CD4-positive, alpha-beta T cell (primary cell): ENCODE results near the gene NFRKB. TPM values are rescaled to one million over a fixed set of nuclear protein-coding genes. Genes with fewer than 3 reads are reported as not detected.

Experiments
- ATAC-seq: fragments of 200-7000 bp; cut with Tn5 transposase; one replicate; pipeline ENCODE4 v1.10.0; 2022; ENCODE audit warnings: mild to moderate bottlenecking; ENCODE audit not compliant: poor library complexity
- CTCF ChIA-PET: fragments of 350-600 bp; sonication (Branson Sonifier 250); formaldehyde crosslinking; loops from one replicate; lab custom pipeline; 2021; ENCODE audit warnings: antibody characterized with exemption, inconsistent platforms; lab: Charles Lee
- POLR2A ChIA-PET: fragments of 350-600 bp; sonication (Branson Sonifier 250); formaldehyde crosslinking; loops from one replicate; lab custom pipeline; 2021; ENCODE audit warnings: antibody characterized with exemption, inconsistent platforms; lab: Charles Lee
- DNase-seq, 14 experiments: peaks; one replicate each; pipeline ENCODE4 v3.0.0-alpha.2; 2013 to 2020; ENCODE audit warnings: mixed read lengths in 2 of 14
- H3K27ac ChIP-seq, 2 donors: one replicate each; pipeline versions ENCODE4 v1.5.1 to v1.7.0; 2013; ENCODE audit warnings: low read length in 2 of 2, low read depth in 1 of 2, mild to moderate bottlenecking in 1 of 2
- H3K27me3 ChIP-seq, 2 experiments: 1 replicate in 1 of 2; 2 replicates in 1 of 2; pipeline versions ENCODE4 v1.6.1 to v1.7.0; 2013; ENCODE audit warnings: low read length in 2 of 2, control low read depth in 1 of 2, mild to moderate bottlenecking in 1 of 2, moderate library complexity in 1 of 2; ENCODE audit not compliant: insufficient read depth in 2 of 2, control insufficient read depth in 1 of 2
- H3K36me3 ChIP-seq: one replicate; pipeline ENCODE4 v1.6.1; 2013; ENCODE audit warnings: low read length, control low read depth; ENCODE audit not compliant: insufficient read depth
- H3K4me1 ChIP-seq: one replicate; pipeline ENCODE4 v1.6.1; 2013; ENCODE audit warnings: low read length, control low read depth; ENCODE audit not compliant: insufficient read depth
- H3K4me3 ChIP-seq: one replicate; pipeline ENCODE4 v1.5.1; 2013; ENCODE audit warnings: mild to moderate bottlenecking, low read length, moderate library complexity
- H3K9me3 ChIP-seq, 2 experiments: 1 replicate in 1 of 2; 2 replicates in 1 of 2; pipeline versions ENCODE4 v1.6.1 to v1.7.0; 2013; ENCODE audit warnings: low read length in 2 of 2, mild to moderate bottlenecking in 2 of 2, control low read depth in 1 of 2, moderate library complexity in 1 of 2; ENCODE audit not compliant: control insufficient read depth in 1 of 2, insufficient read depth in 1 of 2
- H3K27ac Mint-ChIP-seq: one replicate; pipeline ENCODE4 v1.8.0; 2020; ENCODE audit warnings: mixed read lengths
- H3K27me3 Mint-ChIP-seq: one replicate; pipeline ENCODE4 v1.8.0; 2021; ENCODE audit warnings: mixed read lengths
- H3K36me3 Mint-ChIP-seq: one replicate; pipeline ENCODE4 v1.8.0; 2021; ENCODE audit warnings: low read depth, mixed read lengths
- H3K4me1 Mint-ChIP-seq: one replicate; pipeline ENCODE4 v1.8.0; 2021; ENCODE audit warnings: low read depth, mixed read lengths
- H3K4me3 Mint-ChIP-seq: one replicate; pipeline ENCODE4 v1.8.0; 2020; ENCODE audit warnings: mild to moderate bottlenecking, mixed read lengths
- H3K9me3 Mint-ChIP-seq: one replicate; pipeline ENCODE4 v1.8.0; 2020; ENCODE audit warnings: mixed read lengths
- intact Hi-C, 2 experiments: fragments of 100-400 bp; cut with DNase I in 1 of 2; cut with micrococcal nuclease in 1 of 2; formaldehyde crosslinking; loops; one replicate each; pipeline versions ENCODE4 v1.15.1 to v1.9.0; 2023 to 2025; cut with DNase I, micrococcal nuclease
- total RNA-seq, 174 experiments: library from RNA in 2 of 174; stranded (reverse) in 2 of 174; gene quantifications; one replicate each; pipeline ENCODE4 v1.2.3 and lab custom pipeline; 2021 to 2026
- TF ChIP-seq, protein P1 (sequence below): fragments of 200-600 bp; IDR thresholded peaks from one replicate; pipeline ENCODE4 v1.8.0; 2022; ENCODE audit warnings: antibody characterized with exemption, mild to moderate bottlenecking

The NFRKB gene
- total RNA-seq, 2 experiments from 2014 or later: 61.7 to 64.5 TPM

DNA sequence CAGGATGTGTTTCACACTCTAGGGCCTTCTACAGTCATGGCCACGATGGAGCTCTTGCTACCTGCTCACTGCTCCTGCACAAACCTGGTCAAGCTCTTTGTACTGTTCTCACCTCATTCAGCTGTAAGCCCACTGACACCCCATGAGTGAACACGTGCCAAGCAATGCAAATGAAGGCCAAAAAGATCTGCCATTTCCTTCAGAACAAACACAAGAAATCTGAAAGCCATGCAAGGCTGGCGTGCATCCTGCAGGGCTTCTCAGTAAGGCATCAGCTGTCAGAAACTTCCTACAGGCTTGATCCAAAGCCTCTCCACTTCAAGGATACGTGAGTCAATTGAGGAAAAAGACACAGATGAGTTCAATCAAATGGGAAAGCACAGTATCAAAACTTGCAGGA lies 44.1 kb upstream of the NFRKB start:
- H3K27ac ChIP-seq: no peak overlapping the region
- no peaks in the 10 kb centered on the region for H3K9me3 ChIP-seq
- DNase-seq: no peak
- peaks cover 25% of the 10 kb centered on the region for H3K36me3 ChIP-seq
- intact Hi-C loops: no loop called here
- no peak overlapping the region for H3K4me3 ChIP-seq
- no peaks in the 10 kb centered on the region for H3K27me3 ChIP-seq
- Mint-ChIP-seq H3K36me3 (peaks cover 60% of the 10 kb centered on the region), H3K4me1 (no peaks in the 10 kb centered on the region), H3K9me3 (no peaks in the 10 kb centered on the region), H3K27ac (no peak overlapping the region), H3K4me3 (no peak overlapping the region), H3K27me3 (no peaks in the 10 kb centered on the region)
- ChIA-PET POLR2A (no interaction called here), CTCF (no interaction called here)
- ATAC-seq: no peak
- no peaks in the 10 kb centered on the region for H3K4me1 ChIP-seq
- TF ChIP-seq, protein P1, sequence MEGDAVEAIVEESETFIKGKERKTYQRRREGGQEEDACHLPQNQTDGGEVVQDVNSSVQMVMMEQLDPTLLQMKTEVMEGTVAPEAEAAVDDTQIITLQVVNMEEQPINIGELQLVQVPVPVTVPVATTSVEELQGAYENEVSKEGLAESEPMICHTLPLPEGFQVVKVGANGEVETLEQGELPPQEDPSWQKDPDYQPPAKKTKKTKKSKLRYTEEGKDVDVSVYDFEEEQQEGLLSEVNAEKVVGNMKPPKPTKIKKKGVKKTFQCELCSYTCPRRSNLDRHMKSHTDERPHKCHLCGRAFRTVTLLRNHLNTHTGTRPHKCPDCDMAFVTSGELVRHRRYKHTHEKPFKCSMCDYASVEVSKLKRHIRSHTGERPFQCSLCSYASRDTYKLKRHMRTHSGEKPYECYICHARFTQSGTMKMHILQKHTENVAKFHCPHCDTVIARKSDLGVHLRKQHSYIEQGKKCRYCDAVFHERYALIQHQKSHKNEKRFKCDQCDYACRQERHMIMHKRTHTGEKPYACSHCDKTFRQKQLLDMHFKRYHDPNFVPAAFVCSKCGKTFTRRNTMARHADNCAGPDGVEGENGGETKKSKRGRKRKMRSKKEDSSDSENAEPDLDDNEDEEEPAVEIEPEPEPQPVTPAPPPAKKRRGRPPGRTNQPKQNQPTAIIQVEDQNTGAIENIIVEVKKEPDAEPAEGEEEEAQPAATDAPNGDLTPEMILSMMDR: no peak

DNA sequence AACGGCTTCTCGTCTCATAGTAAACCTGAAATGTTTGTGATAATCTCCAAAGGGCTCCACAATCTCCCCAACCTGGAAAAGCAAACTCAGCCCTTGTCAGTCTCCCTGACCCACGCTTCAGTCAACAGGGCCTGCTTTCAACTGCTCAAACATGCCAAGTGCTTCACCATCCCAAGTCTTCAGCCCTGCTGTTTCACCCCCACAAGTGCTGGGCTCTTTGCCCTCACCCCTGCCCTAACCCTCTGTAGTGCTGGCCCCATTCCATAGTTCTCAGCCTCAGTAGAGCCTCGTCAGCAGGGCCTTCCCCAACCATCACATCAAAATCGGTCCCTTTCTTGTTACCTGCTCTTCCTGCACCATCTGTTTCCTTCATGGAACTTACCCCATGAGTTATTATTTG lies 43.4 kb upstream of the NFRKB start:
- Histone ChIP-seq H3K36me3 (peaks cover 22% of the 10 kb centered on the region), H3K4me1 (no peaks in the 10 kb centered on the region), H3K4me3 (no peak overlapping the region), H3K27me3 (no peaks in the 10 kb centered on the region), H3K9me3 (no peaks in the 10 kb centered on the region), H3K27ac (no peak overlapping the region)
- Mint-ChIP-seq H3K27me3 (no peaks in the 10 kb centered on the region), H3K27ac (no peak overlapping the region), H3K9me3 (no peaks in the 10 kb centered on the region), H3K36me3 (peaks cover 61% of the 10 kb centered on the region), H3K4me3 (no peak overlapping the region), H3K4me1 (no peaks in the 10 kb centered on the region)
- TF ChIP-seq, protein P1: no peak
- intact Hi-C loops: no loop called here
- ChIA-PET CTCF (no interaction called here), POLR2A (no interaction called here)
- ATAC-seq (no peak), DNase-seq (no peak)

DNA sequence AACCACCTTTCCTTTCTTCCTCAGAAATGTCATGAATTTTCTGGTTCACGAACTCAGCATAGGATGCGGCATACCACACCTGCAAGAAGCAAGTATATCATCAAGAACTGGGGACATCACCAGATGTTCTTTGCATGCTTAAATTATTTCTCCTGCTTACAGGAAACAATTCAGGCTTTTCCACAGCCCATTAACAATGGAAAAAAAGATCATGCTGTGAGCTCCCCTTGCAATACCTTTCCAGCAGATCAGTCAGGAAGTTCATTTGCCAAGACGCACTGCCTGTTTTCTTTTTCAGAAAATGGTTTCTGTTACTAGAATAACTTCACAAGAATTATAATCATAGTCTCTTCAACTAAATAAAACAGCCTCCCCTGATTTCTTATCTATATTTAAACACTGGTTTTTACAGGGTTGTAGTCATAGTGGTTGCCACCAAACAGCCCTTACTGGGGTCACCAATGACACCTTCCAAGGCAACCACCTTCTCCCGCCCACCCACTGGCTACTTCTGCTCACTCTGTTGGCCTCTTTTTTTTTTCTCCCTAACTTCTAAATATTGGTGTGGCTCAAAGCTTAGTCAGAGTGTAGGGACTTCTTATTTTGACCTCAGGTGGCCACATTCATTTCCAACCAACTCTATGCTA lies 42.3 kb upstream of the NFRKB start:
- H3K27ac Mint-ChIP-seq: no peak overlapping the region
- no peak overlapping the region for H3K4me3 Mint-ChIP-seq
- ChIA-PET CTCF (no interaction called here), POLR2A (no interaction called here)
- H3K9me3 Mint-ChIP-seq: no peaks in the 10 kb centered on the region
- H3K4me1 Mint-ChIP-seq: no peaks in the 10 kb centered on the region
- no peak overlapping the region for H3K4me3 ChIP-seq
- no peak for DNase-seq
- H3K36me3 Mint-ChIP-seq: peaks cover 60% of the 10 kb centered on the region
- TF ChIP-seq, protein P1: no peak
- no peaks in the 10 kb centered on the region for H3K4me1 ChIP-seq
- no peaks in the 10 kb centered on the region for H3K27me3 Mint-ChIP-seq
- ATAC-seq: no peak
- peaks cover 22% of the 10 kb centered on the region for H3K36me3 ChIP-seq
- no peaks in the 10 kb centered on the region for H3K27me3 ChIP-seq
- no peaks in the 10 kb centered on the region for H3K9me3 ChIP-seq
- intact Hi-C loops: no loop called here
- H3K27ac ChIP-seq: no peak overlapping the region
